ENCODE data around the gene ALX3. TPM values are rescaled to one million over a fixed set of nuclear protein-coding genes. Genes with fewer than 3 reads are reported as not detected.

ALX3 gene
- total RNA-seq, 2 experiments from 2014 or later, result not detected

- H3K79me2 ChIP-seq (ENCODE audit: insufficient read depth, low read depth, low read length), result no peaks in the 10 kb centered on the region
- ChIA-PET POLR2A (interaction anchor here (0.7 to 1.1 kb wide), 2 partner anchors 13 to 390 kb away, joined by 3 read pairs; no protein-coding TSS in a partner anchor), CTCF (ENCODE audit: unreplicated experiment) (interaction anchor here (0.7 to 1.3 kb wide), 3 partner anchors 25 to 37 kb away, joined by 3 to 7 read pairs (median 6); partner anchors contain the start of gene STRIP1)
- no peaks in the 10 kb centered on the region for H3K9me3 ChIP-seq (ENCODE audit: low read length)
- H3K4me1 ChIP-seq (ENCODE audit: insufficient read depth, low read length, poor library complexity, severe bottlenecking), result no peaks in the 10 kb centered on the region
- no TSS peak for BruUV-seq (replicated peaks)
- no peak overlapping the region for H2AFZ ChIP-seq (ENCODE audit: low read length)
- intact Hi-C loops (cut with micrococcal nuclease; ENCODE audit: unreplicated experiment), result no loop called here
- TF ChIP-seq EZH2phosphoT487 (IDR thresholded peaks at IDR 0.05; ENCODE audit: borderline replicate concordance, low read depth, low read length), result no peak
- TF ChIP-seq CTCF (conservative IDR thresholded peaks at IDR 0.05; ENCODE audit: low read length), result peak; percentile 98
- H3K9me2 ChIP-seq (ENCODE audit: insufficient read depth, low read length), result no peaks in the 10 kb centered on the region
- H3K4me3 ChIP-seq (ENCODE audit: low read depth, low read length, poor library complexity, severe bottlenecking), result no peak overlapping the region
- no peaks in the 10 kb centered on the region for H4K20me1 ChIP-seq (ENCODE audit: insufficient read depth, low read length)
- peak; percentile 62 for DNase-seq (ENCODE audit: low spot score)
- no peak overlapping the region for H3K4me2 ChIP-seq (ENCODE audit: low read length)
- peaks cover 30% of the 10 kb centered on the region for H3K36me3 ChIP-seq (ENCODE audit: insufficient read depth, low read length)
- H3K27ac ChIP-seq (ENCODE audit: low read depth, low read length, poor library complexity, severe bottlenecking), result no peak overlapping the region
Observed at GRCh38 chr1:110060034-110060661, 10.3 kb downstream of the ALX3 start.

- no peaks in the 10 kb centered on the region for H3K9me2 ChIP-seq (ENCODE audit: insufficient read depth, low read length)
- no TSS peak for BruUV-seq (replicated peaks)
- no peaks in the 10 kb centered on the region for H3K79me2 ChIP-seq (ENCODE audit: insufficient read depth, low read depth, low read length)
- TF ChIP-seq CTCF (conservative IDR thresholded peaks at IDR 0.05; ENCODE audit: low read length) (no peak), EZH2phosphoT487 (IDR thresholded peaks at IDR 0.05; ENCODE audit: borderline replicate concordance, low read depth, low read length) (no peak)
- no peak overlapping the region for H2AFZ ChIP-seq (ENCODE audit: low read length)
- no peak overlapping the region for H3K4me2 ChIP-seq (ENCODE audit: low read length)
- intact Hi-C loops (cut with micrococcal nuclease; ENCODE audit: unreplicated experiment), result no loop called here
- POLR2A ChIA-PET, result interaction anchor here (0.5 to 0.6 kb wide), 2 partner anchors 14 to 47 kb away, joined by 3 read pairs; no protein-coding TSS in a partner anchor
- H3K36me3 ChIP-seq (ENCODE audit: insufficient read depth, low read length), result peaks cover 38% of the 10 kb centered on the region
- CTCF ChIA-PET (ENCODE audit: unreplicated experiment), result interaction anchor here (0.9 to 1.3 kb wide), 2 partner anchors 22 to 29 kb away, joined by 3 to 6 read pairs; no protein-coding TSS in a partner anchor
- H4K20me1 ChIP-seq (ENCODE audit: insufficient read depth, low read length), result no peaks in the 10 kb centered on the region
- H3K4me1 ChIP-seq (ENCODE audit: insufficient read depth, low read length, poor library complexity, severe bottlenecking), result no peaks in the 10 kb centered on the region
- H3K27ac ChIP-seq (ENCODE audit: low read depth, low read length, poor library complexity, severe bottlenecking), result no peak overlapping the region
- no peak overlapping the region for H3K4me3 ChIP-seq (ENCODE audit: low read depth, low read length, poor library complexity, severe bottlenecking)
- DNase-seq (ENCODE audit: low spot score), result no peak
- H3K9me3 ChIP-seq (ENCODE audit: low read length), result no peaks in the 10 kb centered on the region
Observed at GRCh38 chr1:110059133-110059863, 11.2 kb downstream of the ALX3 start.

All from OCI-LY7 (cell line).